Spleen (tissue), 11 donors: Measurements from ENCODE around the gene RUNDC3A. TPM values are rescaled to one million over a fixed set of nuclear protein-coding genes. Genes with fewer than 3 reads are reported as not detected.

Source experiments
- DNase-seq: peaks from one replicate; pipeline ENCODE4 v3.0.0-alpha.2; 2020
- H3K27ac ChIP-seq, 8 donors: fragments of 200-600 bp; sonication (generic) in 7 of 8; 1 replicate in 4 of 8; 2 replicates in 4 of 8; pipeline versions ENCODE4 v1.5.0 to v1.8.0; 2016 to 2021; ENCODE audit warnings: inconsistent platforms in 4 of 8, mild to moderate bottlenecking in 4 of 8, moderate library complexity in 1 of 8
- H3K27me3 ChIP-seq, 7 donors: fragments of 200-600 bp; sonication (generic) in 6 of 7; replicated peaks in 1 of 7; 1 replicate in 4 of 7; 2 replicates in 3 of 7; pipeline versions ENCODE4 v1.5.0 to v1.8.0; 2016 to 2021; ENCODE audit warnings: inconsistent platforms in 3 of 7, mild to moderate bottlenecking in 1 of 7
- H3K36me3 ChIP-seq, 6 donors: fragments of 200-600 bp; sonication (generic) in 5 of 6; 1 replicate in 4 of 6; 2 replicates in 2 of 6; pipeline versions ENCODE4 v1.5.0 to v1.8.0; 2016 to 2021; ENCODE audit warnings: inconsistent platforms in 2 of 6
- H3K4me1 ChIP-seq, 6 donors: fragments of 200-600 bp; sonication (generic) in 5 of 6; 1 replicate in 3 of 6; 2 replicates in 3 of 6; pipeline versions ENCODE4 v1.5.0 to v1.8.0; 2016 to 2021; ENCODE audit warnings: inconsistent platforms in 3 of 6
- H3K4me3 ChIP-seq, 8 donors: fragments of 200-600 bp; sonication (generic) in 7 of 8; 1 replicate in 4 of 8; 2 replicates in 4 of 8; pipeline versions ENCODE4 v1.5.0 to v1.8.0; 2016 to 2021; ENCODE audit warnings: inconsistent platforms in 4 of 8, mild to moderate bottlenecking in 4 of 8, moderate library complexity in 2 of 8
- H3K9me3 ChIP-seq, 8 donors: fragments of 200-600 bp; sonication (generic) in 7 of 8; 1 replicate in 4 of 8; 2 replicates in 4 of 8; pipeline versions ENCODE4 v1.5.0 to v1.8.0; 2016 to 2021; ENCODE audit warnings: inconsistent platforms in 4 of 8
- POLR2A ChIP-seq, 3 donors: fragments of 450-650 bp; IDR thresholded peaks; one replicate each; pipeline ENCODE4 v1.5.1; 2017; ENCODE audit warnings: antibody characterized with exemption in 3 of 3, mild to moderate bottlenecking in 1 of 3
- POLR2AphosphoS5 ChIP-seq, 3 donors: sonication (generic); formaldehyde crosslinking; IDR thresholded peaks; one replicate each; pipeline ENCODE4 v1.5.1; 2017; ENCODE audit warnings: antibody characterized with exemption in 3 of 3
- WGBS, 5 donors: extraction: QIAGEN DNeasy Blood & Tissue Kit in 3 of 5; methylation state at CpG; one replicate each; pipeline versions ENCODE4 v1.1.5 to v1.1.7; 2013 to 2018; 5-methylcytosine and 5-hydroxymethylcytosine counted together
- intact Hi-C: fragments of 100-400 bp; cut with DNase I; formaldehyde crosslinking; loops from one replicate; pipeline ENCODE4 v1.15.0; 2023; ENCODE audit warnings: low total_unique reads
- polyA plus RNA-seq, 3 donors: library from polyadenylated mRNA; stranded (reverse); fragments of 200-250 nt; gene quantifications; one replicate each; pipeline ENCODE4 v1.2.1, GENCODE V29; 2013
- total RNA-seq, 7 donors: library from RNA; depleted of rRNA in 3 of 7; stranded (reverse); fragments of >200 nt in 3 of 7; fragmentation: NEBNext Ultra II Directional in 4 of 7; extraction: Animal tissue kit (Norgen Biotek cat#: 25700) in 4 of 7; gene quantifications; one replicate each; pipeline versions ENCODE4 v1.1.0 to v1.2.1, GENCODE V29; 2016 to 2021
- TF ChIP-seq, protein P1 (sequence below), 11 experiments: fragments of 200-600 bp in 7 of 11; fragments of 450-650 bp in 4 of 11; sonication (generic) in 4 of 11; IDR thresholded peaks in 8 of 11; conservative IDR thresholded peaks in 3 of 11; 1 replicate in 7 of 11; 2 replicates in 4 of 11; pipeline versions ENCODE4 v1.4.0 to v1.8.0; 2016 to 2021; ENCODE audit warnings: antibody characterized with exemption in 11 of 11, inconsistent platforms in 4 of 11, mild to moderate bottlenecking in 1 of 11
- donor health status: healthy with polysubstance abuse.
- donor health status: DM: no; HTN: no; CAD: no; lungs with moderate emphysema.
- donor health status: DM: no; HTN: no; CAD: no.
- donor health status: Bipolar disorder and iron deficiency.
- donor health status: healthy.
- donor health status: DM: no; HTN: no; CAD: no.
- donor health status: DM: yes; HTN: yes; CAD: no.

Gene RUNDC3A
- total and polyA plus RNA-seq, 10 donors, result 0.48 to 14.6 (median 1.7) TPM

DNA sequence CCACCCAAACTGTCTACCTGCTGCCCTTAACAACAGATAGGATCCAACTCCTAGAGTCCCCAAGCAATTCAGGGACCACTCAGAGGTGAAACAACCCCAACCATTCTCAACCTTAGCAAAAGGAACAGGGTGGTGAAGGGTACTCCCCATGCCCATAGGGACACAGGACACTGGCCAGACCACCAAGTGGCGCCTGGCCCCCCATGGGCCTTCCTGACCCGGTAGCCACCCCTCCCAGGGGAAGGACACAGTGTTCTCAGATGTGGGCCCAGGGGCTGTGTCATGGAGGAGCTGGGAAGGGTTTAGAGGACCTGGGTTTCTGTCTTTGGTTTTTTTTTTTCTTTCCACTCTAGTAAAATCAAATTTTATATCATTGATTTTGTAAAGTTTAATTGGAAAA is 25.9 kb downstream of the RUNDC3A start:
- Histone ChIP-seq H3K36me3 (no peaks in the 10 kb centered on the region), H3K4me3 (no peak overlapping the region), H3K27ac (peak overlapping the region in 7 of 8 donors; percentile 7 to 86 (median 74)), H3K27me3 (no peaks in the 10 kb centered on the region), H3K9me3 (no peaks in the 10 kb centered on the region), H3K4me1 (peaks cover 9 to 70% (median 49%) of the 10 kb centered on the region in 6 donors)
- 22 to 48% (median 41%) methylated on average over 2 of the region's 2 CpGs for WGBS, 5 donors
- DNase-seq, result peak; percentile 73
- TF ChIP-seq POLR2A (IDR thresholded peaks at IDR 0.05), result no peak
- TF ChIP-seq, protein P1, sequence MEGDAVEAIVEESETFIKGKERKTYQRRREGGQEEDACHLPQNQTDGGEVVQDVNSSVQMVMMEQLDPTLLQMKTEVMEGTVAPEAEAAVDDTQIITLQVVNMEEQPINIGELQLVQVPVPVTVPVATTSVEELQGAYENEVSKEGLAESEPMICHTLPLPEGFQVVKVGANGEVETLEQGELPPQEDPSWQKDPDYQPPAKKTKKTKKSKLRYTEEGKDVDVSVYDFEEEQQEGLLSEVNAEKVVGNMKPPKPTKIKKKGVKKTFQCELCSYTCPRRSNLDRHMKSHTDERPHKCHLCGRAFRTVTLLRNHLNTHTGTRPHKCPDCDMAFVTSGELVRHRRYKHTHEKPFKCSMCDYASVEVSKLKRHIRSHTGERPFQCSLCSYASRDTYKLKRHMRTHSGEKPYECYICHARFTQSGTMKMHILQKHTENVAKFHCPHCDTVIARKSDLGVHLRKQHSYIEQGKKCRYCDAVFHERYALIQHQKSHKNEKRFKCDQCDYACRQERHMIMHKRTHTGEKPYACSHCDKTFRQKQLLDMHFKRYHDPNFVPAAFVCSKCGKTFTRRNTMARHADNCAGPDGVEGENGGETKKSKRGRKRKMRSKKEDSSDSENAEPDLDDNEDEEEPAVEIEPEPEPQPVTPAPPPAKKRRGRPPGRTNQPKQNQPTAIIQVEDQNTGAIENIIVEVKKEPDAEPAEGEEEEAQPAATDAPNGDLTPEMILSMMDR (IDR thresholded peaks at IDR 0.05 in 8 of 11, conservative IDR thresholded peaks at IDR 0.05 in 3 of 11), result no peak
- no peak for TF ChIP-seq POLR2AphosphoS5 (IDR thresholded peaks at IDR 0.05)
- intact Hi-C loops, result no loop called here

DNA sequence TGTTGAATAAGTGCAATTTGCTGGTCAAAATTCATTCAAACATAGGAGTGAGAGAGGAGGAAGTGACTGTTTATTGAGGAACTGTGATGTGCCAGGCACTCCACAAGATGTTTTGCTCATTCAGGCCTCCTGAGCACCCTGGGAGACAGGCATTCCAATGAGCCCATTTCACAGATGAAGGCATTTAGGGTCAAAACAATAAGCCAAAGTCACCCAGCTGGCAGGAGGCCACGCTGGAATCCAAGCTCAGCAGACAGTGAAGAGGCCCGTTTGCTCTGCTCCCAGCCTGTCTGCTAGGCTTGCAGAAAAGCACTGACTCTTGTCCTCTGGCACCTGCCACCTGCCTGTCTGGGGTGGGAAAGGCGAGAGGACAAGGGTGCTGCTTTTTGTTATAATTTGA is 26.3 kb downstream of the RUNDC3A start:
- peaks cover 9 to 74% (median 51%) of the 10 kb centered on the region in 6 donors for H3K4me1 ChIP-seq
- TF ChIP-seq, protein P1 (IDR thresholded peaks at IDR 0.05 in 8 of 11, conservative IDR thresholded peaks at IDR 0.05 in 3 of 11), result no peak
- TF ChIP-seq POLR2AphosphoS5 (IDR thresholded peaks at IDR 0.05) (no peak), POLR2A (IDR thresholded peaks at IDR 0.05) (no peak)
- WGBS, 5 donors, result 34 to 66% (median 50%) methylated on average over 3 of the region's 3 CpGs
- no peaks in the 10 kb centered on the region for H3K36me3 ChIP-seq
- H3K27me3 ChIP-seq, result no peaks in the 10 kb centered on the region
- H3K27ac ChIP-seq, result peak overlapping the region in 7 of 8 donors; percentile 7 to 86 (median 74)
- H3K4me3 ChIP-seq, result no peak overlapping the region
- peak; percentile 66 for DNase-seq
- H3K9me3 ChIP-seq, result no peaks in the 10 kb centered on the region
- intact Hi-C loops, result no loop called here

- H3K27ac ChIP-seq, result peak overlapping the region in 1 of 8 donors; percentile 86
- intact Hi-C loops, result no loop called here
- 59 to 90% (median 79%) methylated on average over 3 of the region's 3 CpGs for WGBS, 5 donors
- no peak for TF ChIP-seq POLR2AphosphoS5 (IDR thresholded peaks at IDR 0.05)
- no peak for TF ChIP-seq POLR2A (IDR thresholded peaks at IDR 0.05)
- TF ChIP-seq, protein P1 (IDR thresholded peaks at IDR 0.05 in 8 of 11, conservative IDR thresholded peaks at IDR 0.05 in 3 of 11), result no peak
- H3K36me3 ChIP-seq, result no peaks in the 10 kb centered on the region
- H3K27me3 ChIP-seq, result no peaks in the 10 kb centered on the region
- H3K9me3 ChIP-seq, result no peaks in the 10 kb centered on the region
- DNase-seq, result no peak
- peaks cover 9 to 79% (median 55%) of the 10 kb centered on the region in 6 donors for H3K4me1 ChIP-seq
- H3K4me3 ChIP-seq, result no peak overlapping the region
These were observed 27.2 kb downstream of the RUNDC3A start for GRCh38 chr17:44335564-44335963.

DNA sequence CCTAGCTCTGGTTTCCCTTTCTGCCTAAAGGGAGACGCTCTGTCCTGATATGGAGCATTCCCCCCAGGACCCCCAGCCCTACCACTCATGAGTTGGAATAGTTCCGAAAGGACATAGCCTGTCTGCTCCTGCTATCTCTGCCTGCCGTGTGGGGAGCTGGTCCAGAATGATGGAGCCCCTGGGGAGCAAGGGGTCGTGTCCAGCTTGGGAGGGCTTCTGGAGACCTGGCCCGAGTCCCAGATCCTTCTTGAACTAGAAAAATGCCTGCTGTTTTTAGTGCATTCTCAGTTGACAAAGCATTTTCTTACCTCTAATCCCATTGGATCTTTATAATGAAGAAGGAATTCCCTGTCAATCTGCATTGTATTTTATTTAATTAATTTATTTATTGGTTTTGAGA is 27.6 kb downstream of the RUNDC3A start:
- no peak overlapping the region for H3K4me3 ChIP-seq
- intact Hi-C loops, result no loop called here
- H3K4me1 ChIP-seq, result peaks cover 9 to 78% (median 53%) of the 10 kb centered on the region in 6 donors

More for the DNA sequence above, 27.6 kb downstream of the RUNDC3A start:
- TF ChIP-seq, protein P1 (IDR thresholded peaks at IDR 0.05 in 8 of 11, conservative IDR thresholded peaks at IDR 0.05 in 3 of 11), result no peak
- TF ChIP-seq POLR2A (IDR thresholded peaks at IDR 0.05) (no peak), POLR2AphosphoS5 (IDR thresholded peaks at IDR 0.05) (no peak)
- Histone ChIP-seq H3K36me3 (no peaks in the 10 kb centered on the region), H3K9me3 (no peaks in the 10 kb centered on the region), H3K27me3 (no peaks in the 10 kb centered on the region), H3K27ac (peak overlapping the region in 1 of 8 donors; percentile 86)
- DNase-seq, result no peak
- WGBS, 5 donors, result 58 to 72% (median 67%) methylated on average over 5 of the region's 5 CpGs
